Breast epithelium (tissue), 4 donors: ENCODE data around the gene ARHGAP15. TPM values are rescaled to one million over a fixed set of nuclear protein-coding genes. Genes with fewer than 3 reads are reported as not detected.

Experiments
- DNase-seq, 2 donors: peaks; one replicate each; pipeline ENCODE4 v3.0.0-alpha.2; 2019; ENCODE audit warnings: low spot score in 2 of 2
- H3K27ac ChIP-seq, 2 donors: fragments of 200-600 bp; sonication (generic) in 1 of 2; one replicate each; pipeline ENCODE4 v1.5.1; 2016 to 2019; ENCODE audit warnings: mild to moderate bottlenecking in 1 of 2
- H3K27me3 ChIP-seq, 2 donors: fragments of 200-600 bp; sonication (generic) in 1 of 2; one replicate each; pipeline versions ENCODE4 v1.5.1 to v1.6.0; 2017 to 2019; ENCODE audit warnings: control low read depth in 1 of 2, mild to moderate bottlenecking in 1 of 2
- H3K36me3 ChIP-seq: fragments of 200-600 bp; one replicate; pipeline ENCODE4 v1.5.1; 2019
- H3K4me1 ChIP-seq, 2 donors: fragments of 200-600 bp; sonication (generic); one replicate each; pipeline ENCODE4 v1.5.1; 2016 to 2019; ENCODE audit warnings: control low read depth in 1 of 2
- H3K4me3 ChIP-seq, 3 donors: fragments of 200-600 bp; sonication (generic); 1 replicate in 2 of 3; 2 replicates in 1 of 3; pipeline ENCODE4 v1.5.1; 2016 to 2019; ENCODE audit warnings: mild to moderate bottlenecking in 3 of 3, moderate library complexity in 2 of 3
- H3K9me3 ChIP-seq, 2 donors: fragments of 200-600 bp; sonication (generic) in 1 of 2; one replicate each; pipeline ENCODE4 v1.5.1; 2016 to 2019; ENCODE audit warnings: control low read depth in 1 of 2
- POLR2A ChIP-seq: fragments of 450-650 bp; IDR thresholded peaks from one replicate; pipeline ENCODE4 v1.6.1; 2016; ENCODE audit warnings: antibody characterized with exemption, mild to moderate bottlenecking, moderate library complexity
- POLR2AphosphoS5 ChIP-seq, 3 donors: sonication (generic); formaldehyde crosslinking; IDR thresholded peaks; one replicate each; pipeline ENCODE4 v1.6.1; 2017; ENCODE audit warnings: antibody characterized with exemption in 3 of 3
- intact Hi-C: fragments of 100-400 bp; cut with DNase I; formaldehyde crosslinking; loops from one replicate; pipeline ENCODE4 v1.15.1; 2023; ENCODE audit warnings: low total_unique reads
- total RNA-seq, 3 donors: library from RNA; depleted of rRNA; stranded (reverse); fragments of >200 nt; gene quantifications; one replicate each; pipeline ENCODE4 v1.1.0, GENCODE V29; 2016
- TF ChIP-seq, protein P1 (sequence below), 3 donors: fragments of 450-650 bp; IDR thresholded peaks; one replicate each; pipeline ENCODE4 v1.5.1; 2016 to 2017; ENCODE audit warnings: antibody characterized with exemption in 3 of 3, mild to moderate bottlenecking in 3 of 3, moderate library complexity in 3 of 3

Gene ARHGAP15
- total RNA-seq, 3 donors from 2014 or later: 8.9 to 13.4 (median 10.7) TPM

DNA sequence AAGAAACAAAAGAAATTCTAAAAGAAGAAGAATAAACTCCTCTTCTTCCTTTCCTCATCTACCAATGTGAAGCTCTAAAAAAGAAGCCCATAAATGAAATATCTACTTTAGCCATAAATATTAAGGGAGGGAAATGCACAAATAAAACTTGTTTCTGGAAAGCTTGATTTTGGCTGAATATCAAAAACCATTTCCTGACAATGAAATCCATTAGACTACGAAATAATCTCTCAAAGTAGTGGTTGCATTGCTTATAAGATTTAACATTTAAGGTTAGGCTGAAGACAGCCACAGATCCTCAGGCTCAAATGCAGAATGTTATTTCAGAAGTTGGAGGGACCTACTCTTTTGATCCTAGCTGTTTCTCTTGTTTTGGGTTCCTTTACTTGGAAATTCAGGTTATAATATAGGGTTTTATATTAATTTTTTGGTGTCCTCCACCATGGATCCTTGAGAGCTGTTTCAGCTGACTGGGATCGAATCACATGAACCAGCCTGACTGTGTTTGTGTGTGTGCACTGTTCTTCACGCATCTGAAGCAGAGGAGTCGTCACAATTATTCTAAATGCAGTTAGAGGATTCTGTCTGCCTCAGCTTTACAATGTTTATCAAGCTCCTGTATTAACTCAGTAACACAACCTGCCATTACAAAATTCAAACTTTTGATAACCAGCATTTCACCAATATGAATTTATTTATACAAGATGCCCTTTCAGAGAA lies 474.8 kb downstream of the ARHGAP15 start:
- no peaks in the 10 kb centered on the region for H3K27me3 ChIP-seq
- no peak for DNase-seq
- H3K36me3 ChIP-seq: no peaks in the 10 kb centered on the region
- H3K9me3 ChIP-seq: no peaks in the 10 kb centered on the region
- H3K4me3 ChIP-seq: no peak overlapping the region
- no peak for TF ChIP-seq POLR2A
- H3K27ac ChIP-seq: no peak overlapping the region
- no peaks in the 10 kb centered on the region for H3K4me1 ChIP-seq
- intact Hi-C loops: no loop called here

- TF ChIP-seq, protein P1, sequence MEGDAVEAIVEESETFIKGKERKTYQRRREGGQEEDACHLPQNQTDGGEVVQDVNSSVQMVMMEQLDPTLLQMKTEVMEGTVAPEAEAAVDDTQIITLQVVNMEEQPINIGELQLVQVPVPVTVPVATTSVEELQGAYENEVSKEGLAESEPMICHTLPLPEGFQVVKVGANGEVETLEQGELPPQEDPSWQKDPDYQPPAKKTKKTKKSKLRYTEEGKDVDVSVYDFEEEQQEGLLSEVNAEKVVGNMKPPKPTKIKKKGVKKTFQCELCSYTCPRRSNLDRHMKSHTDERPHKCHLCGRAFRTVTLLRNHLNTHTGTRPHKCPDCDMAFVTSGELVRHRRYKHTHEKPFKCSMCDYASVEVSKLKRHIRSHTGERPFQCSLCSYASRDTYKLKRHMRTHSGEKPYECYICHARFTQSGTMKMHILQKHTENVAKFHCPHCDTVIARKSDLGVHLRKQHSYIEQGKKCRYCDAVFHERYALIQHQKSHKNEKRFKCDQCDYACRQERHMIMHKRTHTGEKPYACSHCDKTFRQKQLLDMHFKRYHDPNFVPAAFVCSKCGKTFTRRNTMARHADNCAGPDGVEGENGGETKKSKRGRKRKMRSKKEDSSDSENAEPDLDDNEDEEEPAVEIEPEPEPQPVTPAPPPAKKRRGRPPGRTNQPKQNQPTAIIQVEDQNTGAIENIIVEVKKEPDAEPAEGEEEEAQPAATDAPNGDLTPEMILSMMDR (IDR thresholded peaks at IDR 0.05): no peak
- no peak for TF ChIP-seq POLR2A
- TF ChIP-seq POLR2AphosphoS5 (IDR thresholded peaks at IDR 0.05): no peak
- H3K4me3 ChIP-seq: no peak overlapping the region
- no peaks in the 10 kb centered on the region for H3K4me1 ChIP-seq
- no peaks in the 10 kb centered on the region for H3K36me3 ChIP-seq
- no peaks in the 10 kb centered on the region for H3K9me3 ChIP-seq
- no peaks in the 10 kb centered on the region for H3K27me3 ChIP-seq
- intact Hi-C loops: no loop called here
- H3K27ac ChIP-seq: no peak overlapping the region
- no peak for DNase-seq
Measured at GRCh38 chr2:143604566-143604959, 475.3 kb downstream of the ARHGAP15 start.

- H3K9me3 ChIP-seq: no peaks in the 10 kb centered on the region
- intact Hi-C loops: no loop called here
- no peak for DNase-seq
- H3K27ac ChIP-seq: no peak overlapping the region
- no peaks in the 10 kb centered on the region for H3K27me3 ChIP-seq
- H3K4me3 ChIP-seq: no peak overlapping the region
- H3K4me1 ChIP-seq: no peaks in the 10 kb centered on the region
- H3K36me3 ChIP-seq: no peaks in the 10 kb centered on the region
- TF ChIP-seq, protein P1 (IDR thresholded peaks at IDR 0.05): no peak
- TF ChIP-seq POLR2A: no peak
Measured at GRCh38 chr2:143607231-143608062, 478.2 kb downstream of the ARHGAP15 start.

- no peak overlapping the region for H3K27ac ChIP-seq
Measured at GRCh38 chr2:143608063-143608423, 478.8 kb downstream of the ARHGAP15 start.

GRCh38 chr2:143608758-143609157 lies 479.5 kb downstream of the ARHGAP15 start:
- Histone ChIP-seq H3K36me3 (no peaks in the 10 kb centered on the region), H3K27me3 (no peaks in the 10 kb centered on the region), H3K27ac (no peak overlapping the region), H3K4me1 (no peaks in the 10 kb centered on the region), H3K4me3 (no peak overlapping the region), H3K9me3 (no peaks in the 10 kb centered on the region)
- intact Hi-C loops: no loop called here
- no peak for TF ChIP-seq POLR2AphosphoS5 (IDR thresholded peaks at IDR 0.05)
- TF ChIP-seq, protein P1 (IDR thresholded peaks at IDR 0.05): no peak
- TF ChIP-seq POLR2A: no peak
- no peak for DNase-seq

More at GRCh38 chr2:143608063-143608423, 478.8 kb downstream of the ARHGAP15 start:
- no peaks in the 10 kb centered on the region for H3K36me3 ChIP-seq
- no peak for DNase-seq
- no peaks in the 10 kb centered on the region for H3K9me3 ChIP-seq
- H3K4me1 ChIP-seq: no peaks in the 10 kb centered on the region
- intact Hi-C loops: no loop called here
- TF ChIP-seq POLR2AphosphoS5 (IDR thresholded peaks at IDR 0.05): no peak
- TF ChIP-seq, protein P1 (IDR thresholded peaks at IDR 0.05): no peak
- no peak for TF ChIP-seq POLR2A
- H3K27me3 ChIP-seq: no peaks in the 10 kb centered on the region
- H3K4me3 ChIP-seq: no peak overlapping the region
